K562 (cell line): ENCODE measurements around the gene PGAP2. TPM values are rescaled to one million over a fixed set of nuclear protein-coding genes. Genes with fewer than 3 reads are reported as not detected.
A peak's percentile ranks its signal among the peaks of the same experiment; 100 is the strongest.

Experiments
- CHD4 ChIP-seq: fragments of 200-600 bp; sonication (generic); IDR thresholded peaks from 3 replicates; pipeline ENCODE4 v1.6.1; 2012; ENCODE audit warnings: low read depth, mild to moderate bottlenecking, mixed read lengths, low read length, inconsistent platforms; ENCODE audit not compliant: insufficient read depth, insufficient replicate concordance, poor library complexity, severe bottlenecking
- ILF3 ChIP-seq: fragments of 450-650 bp; IDR thresholded peaks from 2 replicates; pipeline ENCODE4 v1.6.1; 2018; ENCODE audit warnings: antibody characterized with exemption, mild to moderate bottlenecking, moderate library complexity, borderline replicate concordance
- NBN ChIP-seq: fragments of 450-650 bp; IDR thresholded peaks from 2 replicates; pipeline ENCODE4 v1.6.1; 2016; ENCODE audit warnings: low read depth, mild to moderate bottlenecking
- NFIX ChIP-seq: fragments of 250-450 bp; sonication (Bioruptor Pico); IDR thresholded peaks from 2 replicates; pipeline ENCODE4 v1.4.0; 2020; ENCODE audit warnings: low read depth, mild to moderate bottlenecking, moderate library complexity
- PTBP1 ChIP-seq: fragments of 200-400 bp; formaldehyde crosslinking; IDR thresholded peaks from 2 replicates; pipeline ENCODE4 v1.6.1; 2017; ENCODE audit warnings: low read depth, low read length
- SETDB1 ChIP-seq: IDR thresholded peaks from one replicate; pipeline ENCODE4 v1.6.1; 2012; ENCODE audit warnings: low read length, control low read depth, inconsistent platforms
- SIN3A ChIP-seq, 2 experiments: fragments of 150-350 bp in 1 of 2; IDR thresholded peaks; 2 replicates each; pipeline ENCODE4 v1.6.1; 2011 to 2016; ENCODE audit warnings: borderline replicate concordance in 2 of 2, low read depth in 2 of 2, low read length in 2 of 2, mild to moderate bottlenecking in 2 of 2, moderate library complexity in 2 of 2; ENCODE audit not compliant: control insufficient read depth in 1 of 2
- SMARCE1 ChIP-seq: fragments of 450-650 bp; IDR thresholded peaks from 2 replicates; pipeline ENCODE4 v1.7.1; 2016; ENCODE audit warnings: mild to moderate bottlenecking
- SP1 ChIP-seq: sonication (generic); formaldehyde crosslinking; IDR thresholded peaks from 2 replicates; pipeline ENCODE4 v1.8.1; 2022; ENCODE audit warnings: mild to moderate bottlenecking, missing genetic modification reagents
- THRAP3 ChIP-seq: fragments of 450-650 bp; IDR thresholded peaks from 2 replicates; pipeline ENCODE4 v1.6.1; 2016; ENCODE audit warnings: mild to moderate bottlenecking, inconsistent platforms, borderline replicate concordance
- ZBTB7A ChIP-seq: IDR thresholded peaks from 2 replicates; pipeline ENCODE4 v1.6.1; 2011; ENCODE audit warnings: low read depth, mild to moderate bottlenecking, low read length, moderate library complexity, borderline replicate concordance; ENCODE audit not compliant: control insufficient read depth
- ZEB2 ChIP-seq: fragments of 450-650 bp; IDR thresholded peaks from 2 replicates; pipeline ENCODE4 v1.6.1; 2016
- ZNF24 ChIP-seq: fragments of 450-650 bp; IDR thresholded peaks from 2 replicates; pipeline ENCODE4 v1.6.1; 2016
- ZNF668 ChIP-seq: fragments of 250-450 bp; sonication (Bioruptor Pico); IDR thresholded peaks from 2 replicates; pipeline ENCODE4 v1.8.0; 2022; ENCODE audit warnings: mild to moderate bottlenecking, inconsistent platforms
- polyA plus RNA-seq, 8 experiments: library from polyadenylated mRNA; depleted of rRNA in 4 of 8; stranded (reverse) in 5 of 8; unstranded in 3 of 8; fragments of >200 nt; fragmentation: Nextera tagmentation in 2 of 8; fragmentation: Illumina TruSeq in 1 of 8; extraction: Ambion mirVana in 2 of 8; extraction: Trizol in 1 of 8; gene quantifications; 2 replicates each; pipeline versions ENCODE4 v1.2.1 to v1.2.3, GENCODE V29; 2011 to 2014; ENCODE audit warnings: inconsistent platforms in 1 of 8, missing spikeins in 1 of 8
- total RNA-seq, 7 experiments: library from RNA; depleted of rRNA in 6 of 7; stranded (reverse); fragments of >200 nt in 6 of 7; fragmentation: Illumina TruSeq in 2 of 7; extraction: Trizol in 2 of 7; gene quantifications; 2 replicates each; pipeline versions ENCODE4 v1.2.1 to v1.2.3, GENCODE V29; 2011 to 2021; ENCODE audit warnings: low replicate concordance in 1 of 7
- TF ChIP-seq, protein P1 (sequence below), 3 experiments: IDR thresholded peaks in 2 of 3; conservative IDR thresholded peaks in 1 of 3; 2 replicates each; pipeline ENCODE4 v1.5.1; 2011 to 2012; ENCODE audit warnings: low read length in 3 of 3, mild to moderate bottlenecking in 3 of 3, control low read depth in 2 of 3, improper control_type of control experiment in 1 of 3, inconsistent platforms in 1 of 3, low read depth in 1 of 3, mixed read lengths in 1 of 3, moderate library complexity in 1 of 3; ENCODE audit not compliant: insufficient read depth in 2 of 3
- TF ChIP-seq, protein P2 (sequence below): sonication (generic); formaldehyde crosslinking; IDR thresholded peaks from 2 replicates; pipeline ENCODE4 v1.8.1; 2022; ENCODE audit warnings: missing genetic modification reagents
- TF ChIP-seq, protein P3 (sequence below): sonication (generic); formaldehyde crosslinking; IDR thresholded peaks from 2 replicates; pipeline ENCODE4 v1.8.0; 2022; ENCODE audit warnings: mild to moderate bottlenecking, missing genetic modification reagents, borderline replicate concordance

PGAP2 gene
- total and polyA plus RNA-seq, 9 of the 15 experiments (the other 6 are each of a cell fraction or from before 2014, with no cell fraction given): 17.9 to 47.2 (median 33.7) TPM

DNA sequence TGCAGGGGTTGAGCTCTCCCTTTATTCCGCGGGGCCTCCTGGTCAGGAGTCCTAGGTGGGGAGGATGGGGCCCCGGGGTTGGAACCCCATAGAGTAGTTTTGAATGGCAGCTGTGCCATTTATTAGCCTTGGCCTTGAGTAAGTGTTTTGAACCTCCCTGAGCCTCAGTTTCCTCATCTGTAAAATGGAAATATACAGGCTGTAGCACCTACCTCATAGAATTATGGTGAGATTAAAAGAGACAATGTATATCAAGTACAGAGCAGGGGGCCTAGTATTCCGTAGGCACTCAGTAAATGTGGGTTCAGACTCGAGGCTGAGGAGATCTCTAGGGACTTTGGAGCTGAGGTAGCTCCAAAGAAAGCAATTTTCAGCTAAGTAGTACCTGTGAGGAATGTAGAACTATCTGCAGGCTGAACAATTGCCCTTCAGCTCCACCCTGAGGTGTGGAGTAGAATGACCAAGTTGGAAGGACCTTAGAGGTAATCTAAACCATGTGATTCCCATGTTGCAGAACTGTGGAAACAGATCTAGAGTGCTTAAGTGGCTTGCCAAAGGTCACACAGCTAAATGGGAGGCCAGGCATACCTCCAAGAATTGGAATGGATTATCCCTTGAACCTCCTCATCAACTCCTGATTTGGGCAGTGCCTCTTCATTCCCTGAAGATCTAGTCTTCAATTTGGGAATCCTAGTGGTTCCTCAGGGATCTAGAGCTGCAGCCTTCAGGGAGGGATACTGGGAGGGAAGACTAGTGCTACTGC lies 682 bp downstream of the PGAP2 start (continued):
- TF ChIP-seq, protein P1, sequence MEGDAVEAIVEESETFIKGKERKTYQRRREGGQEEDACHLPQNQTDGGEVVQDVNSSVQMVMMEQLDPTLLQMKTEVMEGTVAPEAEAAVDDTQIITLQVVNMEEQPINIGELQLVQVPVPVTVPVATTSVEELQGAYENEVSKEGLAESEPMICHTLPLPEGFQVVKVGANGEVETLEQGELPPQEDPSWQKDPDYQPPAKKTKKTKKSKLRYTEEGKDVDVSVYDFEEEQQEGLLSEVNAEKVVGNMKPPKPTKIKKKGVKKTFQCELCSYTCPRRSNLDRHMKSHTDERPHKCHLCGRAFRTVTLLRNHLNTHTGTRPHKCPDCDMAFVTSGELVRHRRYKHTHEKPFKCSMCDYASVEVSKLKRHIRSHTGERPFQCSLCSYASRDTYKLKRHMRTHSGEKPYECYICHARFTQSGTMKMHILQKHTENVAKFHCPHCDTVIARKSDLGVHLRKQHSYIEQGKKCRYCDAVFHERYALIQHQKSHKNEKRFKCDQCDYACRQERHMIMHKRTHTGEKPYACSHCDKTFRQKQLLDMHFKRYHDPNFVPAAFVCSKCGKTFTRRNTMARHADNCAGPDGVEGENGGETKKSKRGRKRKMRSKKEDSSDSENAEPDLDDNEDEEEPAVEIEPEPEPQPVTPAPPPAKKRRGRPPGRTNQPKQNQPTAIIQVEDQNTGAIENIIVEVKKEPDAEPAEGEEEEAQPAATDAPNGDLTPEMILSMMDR (IDR thresholded peaks at IDR 0.05 in 2 of 3, conservative IDR thresholded peaks at IDR 0.05 in 1 of 3; ENCODE audit: insufficient read depth in 2 of 3, low read depth in 1 of 3, low read length in 3 of 3): peak; percentile 52 to 71 (median 65)
- TF ChIP-seq THRAP3: no peak
- no peak for TF ChIP-seq ZBTB7A
- peak; percentile 23 for TF ChIP-seq CHD4
- TF ChIP-seq SIN3A (IDR thresholded peaks at IDR 0.05; ENCODE audit: borderline replicate concordance in 2 of 2, control insufficient read depth in 1 of 2, low read depth in 2 of 2, low read length in 2 of 2): no peak
- TF ChIP-seq SP1 (CRISPR knock-in tag): peak; percentile 65; the same call in 1 of the 2 replicates
- TF ChIP-seq, protein P2, sequence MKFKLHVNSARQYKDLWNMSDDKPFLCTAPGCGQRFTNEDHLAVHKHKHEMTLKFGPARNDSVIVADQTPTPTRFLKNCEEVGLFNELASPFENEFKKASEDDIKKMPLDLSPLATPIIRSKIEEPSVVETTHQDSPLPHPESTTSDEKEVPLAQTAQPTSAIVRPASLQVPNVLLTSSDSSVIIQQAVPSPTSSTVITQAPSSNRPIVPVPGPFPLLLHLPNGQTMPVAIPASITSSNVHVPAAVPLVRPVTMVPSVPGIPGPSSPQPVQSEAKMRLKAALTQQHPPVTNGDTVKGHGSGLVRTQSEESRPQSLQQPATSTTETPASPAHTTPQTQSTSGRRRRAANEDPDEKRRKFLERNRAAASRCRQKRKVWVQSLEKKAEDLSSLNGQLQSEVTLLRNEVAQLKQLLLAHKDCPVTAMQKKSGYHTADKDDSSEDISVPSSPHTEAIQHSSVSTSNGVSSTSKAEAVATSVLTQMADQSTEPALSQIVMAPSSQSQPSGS: no peak
- no peak for TF ChIP-seq SETDB1
- TF ChIP-seq PTBP1: no peak
- no peak for TF ChIP-seq NBN
- peak; percentile 74 for TF ChIP-seq ZEB2
- TF ChIP-seq ZNF24: no peak
- TF ChIP-seq SMARCE1: no peak
- no peak for TF ChIP-seq ZNF668 (CRISPR knock-in tag)
- TF ChIP-seq ILF3: no peak
- no peak for TF ChIP-seq NFIX
- TF ChIP-seq, protein P3, sequence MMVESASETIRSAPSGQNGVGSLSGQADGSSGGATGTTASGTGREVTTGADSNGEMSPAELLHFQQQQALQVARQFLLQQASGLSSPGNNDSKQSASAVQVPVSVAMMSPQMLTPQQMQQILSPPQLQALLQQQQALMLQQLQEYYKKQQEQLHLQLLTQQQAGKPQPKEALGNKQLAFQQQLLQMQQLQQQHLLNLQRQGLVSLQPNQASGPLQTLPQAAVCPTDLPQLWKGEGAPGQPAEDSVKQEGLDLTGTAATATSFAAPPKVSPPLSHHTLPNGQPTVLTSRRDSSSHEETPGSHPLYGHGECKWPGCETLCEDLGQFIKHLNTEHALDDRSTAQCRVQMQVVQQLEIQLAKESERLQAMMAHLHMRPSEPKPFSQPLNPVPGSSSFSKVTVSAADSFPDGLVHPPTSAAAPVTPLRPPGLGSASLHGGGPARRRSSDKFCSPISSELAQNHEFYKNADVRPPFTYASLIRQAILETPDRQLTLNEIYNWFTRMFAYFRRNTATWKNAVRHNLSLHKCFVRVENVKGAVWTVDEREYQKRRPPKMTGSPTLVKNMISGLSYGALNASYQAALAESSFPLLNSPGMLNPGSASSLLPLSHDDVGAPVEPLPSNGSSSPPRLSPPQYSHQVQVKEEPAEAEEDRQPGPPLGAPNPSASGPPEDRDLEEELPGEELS: no peak
